HG02798 (cell line): ENCODE measurements around the gene FGD6.
"Not testable (repeated sequence)": the region's sequence is repeated elsewhere in the genome, so short reads cannot be mapped to it uniquely, and the experiment has no call there.

Experiments used
- ATAC-seq: cut with Tn5 transposase; IDR thresholded peaks from one replicate; pipeline ENCODE4 v1.9.1; 2021; ENCODE audit warnings: mild to moderate bottlenecking; ENCODE audit not compliant: unreplicated experiment, poor library complexity

Gene FGD6

DNA sequence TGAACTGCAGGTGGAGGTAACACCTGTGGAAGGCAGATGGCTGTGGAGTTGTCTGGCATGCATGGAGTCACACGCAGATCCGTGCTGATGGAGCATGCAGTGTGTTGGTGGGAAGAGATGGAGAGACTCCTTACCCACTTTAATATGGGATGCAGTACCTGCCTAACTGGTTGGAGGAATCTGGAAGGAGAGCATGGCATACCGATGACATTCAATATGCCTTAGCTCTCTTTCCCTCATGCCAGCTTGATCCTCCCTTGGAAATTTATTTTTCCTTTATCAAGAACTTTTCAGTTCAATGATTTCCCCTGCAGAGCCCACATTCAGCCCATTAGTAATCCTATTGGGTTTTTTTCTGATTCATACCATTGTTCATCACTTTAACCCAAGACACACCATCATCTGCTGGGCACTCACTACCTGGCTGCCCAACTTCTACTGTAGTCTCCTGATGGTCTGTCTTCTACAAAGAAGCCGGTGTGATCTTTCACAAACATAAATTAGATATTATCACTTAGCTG is 117.9 kb downstream of the FGD6 start:
- ATAC-seq = no peak

DNA sequence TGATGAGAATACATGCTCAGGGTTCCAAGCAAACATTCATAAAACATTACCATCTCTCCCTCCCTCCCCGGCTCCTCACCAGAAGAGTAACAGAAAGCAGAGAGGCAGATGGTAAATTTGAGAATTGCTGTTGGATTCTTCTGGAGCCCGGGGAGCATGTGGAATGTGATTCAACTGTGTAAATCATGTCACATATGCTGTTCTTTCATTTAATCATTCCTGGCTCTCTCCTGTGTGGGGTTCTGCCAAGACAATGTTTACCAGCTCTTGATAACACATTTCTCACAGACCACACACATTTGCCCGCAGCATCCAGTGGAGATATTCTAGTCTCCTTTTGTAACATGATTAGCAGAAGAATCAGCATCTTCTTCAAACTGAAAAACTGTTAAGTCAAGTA is 120.4 kb downstream of the FGD6 start:
- no peak for ATAC-seq

DNA sequence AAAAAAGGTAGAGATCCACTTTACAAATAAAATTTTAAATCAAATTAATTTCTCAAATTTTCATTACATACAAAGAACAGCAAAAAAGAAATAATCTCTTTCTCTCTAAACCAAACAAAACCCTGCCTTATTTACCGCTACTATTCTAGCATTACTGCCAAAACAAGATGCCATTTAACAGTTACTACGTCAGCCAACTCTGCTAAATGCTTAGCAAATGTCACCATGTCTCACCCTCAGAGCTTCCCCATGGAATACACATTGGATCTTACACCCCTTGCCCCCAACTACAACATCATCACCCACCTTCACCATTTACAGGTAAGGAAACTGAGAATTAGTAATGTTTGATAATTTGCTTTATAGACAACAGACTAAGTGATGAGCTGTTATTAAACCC is 120.9 kb downstream of the FGD6 start:
- no peak for ATAC-seq

DNA sequence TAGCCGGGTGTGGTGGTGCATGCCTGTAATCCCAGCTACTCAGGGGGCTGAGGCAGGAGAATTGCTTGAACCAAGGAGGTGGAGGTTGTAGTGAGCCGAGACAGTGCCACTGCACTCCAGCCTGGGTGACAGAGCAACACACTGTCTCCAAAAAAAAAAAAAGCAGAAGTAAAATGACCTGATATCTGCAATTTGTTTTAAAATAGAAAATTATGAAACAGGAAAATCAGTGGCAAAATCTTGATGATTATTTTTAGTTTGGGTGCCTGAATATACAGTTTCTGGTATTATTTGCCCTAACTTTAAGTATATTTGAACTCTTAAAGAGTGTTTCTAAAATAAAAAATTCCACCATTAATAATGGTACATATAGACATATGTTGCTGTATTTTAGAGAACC is 121.4 kb downstream of the FGD6 start:
- ATAC-seq = not testable (repeated sequence)

GRCh38 chr12:95089462-95089861 is 127.8 kb downstream of the FGD6 start:
- no peak for ATAC-seq

DNA sequence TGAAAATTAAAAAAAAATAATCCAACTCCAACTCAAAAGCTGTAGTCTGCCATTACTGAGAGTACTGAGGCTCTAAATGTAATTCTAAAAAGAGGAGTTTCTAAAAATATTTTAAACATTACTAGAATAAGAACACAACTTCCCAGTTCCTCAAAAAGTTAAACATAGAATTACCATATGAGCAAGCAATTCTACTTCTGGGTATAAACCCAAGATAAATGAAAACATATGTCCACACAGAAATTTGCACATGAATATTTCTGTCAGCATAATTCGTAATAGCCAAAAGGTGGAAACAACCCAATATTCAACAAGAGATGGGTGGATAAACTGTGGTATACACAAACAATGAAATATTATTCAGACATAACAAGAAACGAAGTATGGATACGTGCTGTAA is 128.9 kb downstream of the FGD6 start:
- ATAC-seq = peak; percentile 66

DNA sequence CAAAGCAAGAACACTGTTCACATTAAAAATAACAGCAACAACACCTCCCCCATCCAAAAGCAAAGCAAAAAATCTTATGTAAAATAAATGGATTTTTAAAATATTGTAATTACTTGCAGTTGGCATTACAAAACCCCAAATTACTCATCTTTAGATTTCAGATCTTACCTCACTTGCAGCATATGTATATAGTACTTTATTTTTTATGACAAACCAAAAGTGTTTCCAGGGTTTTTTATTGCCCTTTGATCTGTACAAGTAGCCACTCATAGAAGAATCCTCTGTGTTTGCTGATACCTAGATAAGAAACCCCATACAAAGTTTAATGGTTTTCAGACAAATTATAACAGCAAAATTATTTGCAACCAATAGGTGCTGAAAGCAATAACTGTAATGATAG is 131.7 kb downstream of the FGD6 start:
- ATAC-seq = no peak

- ATAC-seq = no peak
Measured at GRCh38 chr12:95083938-95084337, 133.3 kb downstream of the FGD6 start.

DNA sequence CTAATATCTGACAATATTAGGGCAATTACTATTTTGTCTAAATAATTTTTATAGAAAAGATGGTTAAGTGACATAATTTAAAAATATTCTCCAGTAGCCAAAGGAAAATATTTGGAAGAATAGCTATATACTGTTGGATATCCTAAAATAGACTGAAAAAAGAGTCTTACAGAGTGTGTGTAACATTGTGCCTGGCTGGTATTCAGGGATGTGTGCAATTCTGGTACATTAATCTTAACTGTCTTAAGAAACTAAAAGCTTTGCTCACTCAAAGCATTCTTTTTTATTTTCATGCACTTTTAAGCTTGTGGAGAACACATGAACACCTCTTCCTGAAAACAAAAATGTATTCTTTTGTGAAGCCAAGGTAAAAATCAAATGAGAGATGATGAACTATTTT is 133.8 kb downstream of the FGD6 start:
- no peak for ATAC-seq

- ATAC-seq = no peak
Measured at GRCh38 chr12:95077341-95077740, 139.9 kb downstream of the FGD6 start.

GRCh38 chr12:95074766-95075165 is 142.5 kb downstream of the FGD6 start:
- ATAC-seq = no peak

DNA sequence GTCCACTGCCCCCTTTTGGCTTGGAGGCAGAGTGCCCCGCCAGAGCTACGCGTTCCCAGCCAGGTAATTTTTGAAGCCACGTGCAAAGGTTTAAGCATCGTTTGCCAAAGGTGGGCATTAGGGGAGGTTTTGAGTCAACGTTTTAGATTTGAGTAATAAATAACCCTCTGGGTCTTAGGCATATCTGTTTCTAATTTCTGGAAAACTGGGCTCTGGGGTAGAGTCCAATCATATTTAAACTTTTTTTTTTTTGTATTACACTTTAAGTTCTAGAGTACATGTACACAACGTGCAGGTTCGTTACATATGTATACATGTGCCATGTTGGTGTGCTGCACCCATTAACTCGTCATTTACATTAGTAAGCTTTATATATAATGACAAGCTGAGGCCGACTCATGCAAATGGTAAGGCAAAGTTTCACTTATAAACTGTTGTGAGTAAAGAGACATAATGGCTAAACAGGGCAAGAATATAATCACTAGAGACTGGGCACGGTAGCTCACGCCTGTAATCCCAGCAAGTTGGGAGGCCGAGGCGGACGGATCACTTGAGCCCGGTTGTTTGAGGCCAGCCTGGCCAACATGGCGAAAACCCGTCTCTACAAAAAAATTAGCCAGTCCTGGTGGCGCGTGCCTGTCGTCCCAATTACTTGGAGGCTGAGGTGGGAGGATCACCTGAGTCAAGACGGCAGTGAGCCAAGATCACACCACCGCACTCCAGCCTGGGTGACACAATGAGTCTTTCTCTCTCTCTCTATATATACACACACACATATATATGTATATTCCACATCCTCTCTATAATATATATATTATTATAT is 143.4 kb downstream of the FGD6 start:
- no peak for ATAC-seq

- peak; percentile 94 for ATAC-seq
Measured at GRCh38 chr12:95072900-95073697, 144.2 kb downstream of the FGD6 start, which contains the start of gene NR2C1. Gene NR2C1 (minus strand): TSS chr12:95073618. CDS start chr12:95067384, 6,234 bp downstream.

- ATAC-seq = no peak
Measured at GRCh38 chr12:95070378-95070777, 146.9 kb downstream of the FGD6 start.

DNA sequence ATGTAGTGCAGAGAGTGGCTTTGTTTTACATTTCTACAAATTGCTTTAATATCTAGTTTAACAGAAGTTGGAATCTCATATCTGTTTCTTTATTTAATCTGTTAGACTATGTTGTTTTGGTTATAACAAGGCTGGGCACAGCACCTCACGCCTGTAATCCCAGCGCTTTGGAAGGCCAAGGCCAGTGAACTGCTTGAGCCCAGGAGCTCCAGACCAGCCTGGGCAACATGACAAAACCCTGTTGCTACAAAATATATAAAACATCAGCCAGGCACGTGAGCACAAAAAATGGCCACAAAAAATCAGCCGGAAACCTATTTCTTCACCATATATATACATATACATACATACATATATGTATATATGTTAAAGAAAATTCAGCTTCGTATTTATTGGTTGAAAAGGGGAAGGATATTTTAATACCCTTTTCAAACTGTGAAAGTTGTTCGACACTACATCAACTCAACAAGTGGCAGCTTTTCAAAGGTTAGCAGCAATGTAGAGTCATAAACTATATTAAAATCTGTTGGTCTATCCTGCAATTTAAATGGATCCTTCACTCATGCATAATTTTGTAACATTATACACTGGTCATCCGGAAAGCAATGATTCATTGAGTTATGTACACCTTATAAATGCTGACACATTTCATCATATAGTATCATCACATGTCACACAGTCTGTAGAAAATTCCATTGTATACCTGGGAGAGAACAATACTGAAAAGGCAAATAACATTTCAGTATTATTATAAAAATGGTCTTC is 151.0 kb downstream of the FGD6 start:
- no peak for ATAC-seq

GRCh38 chr12:95060951-95061350 is 156.3 kb downstream of the FGD6 start:
- no peak for ATAC-seq

DNA sequence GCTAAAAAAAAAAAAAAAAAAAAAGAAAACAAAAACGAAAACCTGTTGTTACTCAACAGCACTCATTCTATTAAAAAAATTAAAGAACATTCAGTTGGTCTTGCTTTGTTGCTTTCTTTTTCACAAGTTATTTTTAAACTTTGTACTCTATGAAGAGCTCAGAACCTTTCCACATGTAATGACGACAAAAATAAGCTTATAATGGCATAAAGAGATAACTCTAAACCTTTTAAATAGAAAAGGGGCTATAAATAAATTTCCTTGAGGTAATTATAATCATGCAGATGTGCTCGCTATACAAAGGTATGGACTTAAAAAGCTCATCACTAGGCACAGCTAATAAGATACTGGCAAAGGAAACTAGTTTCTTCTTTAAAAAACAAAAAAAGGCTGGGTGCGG is 157.3 kb downstream of the FGD6 start:
- ATAC-seq = no peak

GRCh38 chr12:95057424-95057823 is 159.8 kb downstream of the FGD6 start:
- no peak for ATAC-seq

- ATAC-seq = no peak
Measured at GRCh38 chr12:95055057-95055456, 162.2 kb downstream of the FGD6 start.

DNA sequence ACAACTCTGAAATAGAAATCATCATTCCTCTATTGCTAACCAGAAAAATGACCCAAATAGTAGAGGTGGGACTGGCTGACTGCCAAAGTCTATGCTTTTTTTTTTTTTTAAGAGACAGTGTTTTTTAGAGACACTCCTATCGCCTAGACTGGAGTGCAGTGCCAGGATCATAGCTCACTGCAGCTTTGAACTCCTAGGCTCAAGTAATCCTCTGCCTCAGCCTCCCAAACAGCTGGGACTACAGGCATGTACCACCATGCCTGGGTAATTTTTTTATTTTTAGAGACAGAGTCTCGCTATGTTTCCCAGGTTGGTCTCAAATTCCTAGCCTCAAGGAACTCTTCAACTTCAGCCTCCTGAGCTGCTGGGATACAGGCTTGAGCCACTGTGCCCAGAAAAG is 163.1 kb downstream of the FGD6 start:
- ATAC-seq = no peak

DNA sequence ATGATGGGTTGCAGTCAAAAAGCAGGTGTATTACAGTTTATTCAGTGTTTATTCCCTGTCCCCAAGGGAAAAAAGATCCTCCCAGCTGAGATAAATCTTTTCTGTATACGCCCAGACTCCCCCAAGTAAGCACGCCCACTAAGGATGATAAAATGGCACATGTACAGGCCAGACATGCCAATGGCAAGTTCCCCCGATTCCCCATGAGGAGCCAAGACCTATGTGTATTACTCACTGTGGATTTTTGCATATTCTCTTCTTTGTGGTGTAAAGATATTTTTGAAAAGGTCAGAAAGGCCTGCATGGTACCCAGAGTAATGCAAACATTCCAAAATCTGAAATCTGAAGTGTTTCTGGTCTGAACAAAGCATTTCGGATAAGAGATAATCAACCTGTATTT is 166.0 kb downstream of the FGD6 start:
- ATAC-seq = no peak
